SK-N-SH (cell line): ENCODE results near the gene GALT.

Source experiments
- RXRA ChIP-seq: IDR thresholded peaks from 2 replicates; pipeline ENCODE4 v1.4.0; 2012; ENCODE audit warnings: low read depth, mild to moderate bottlenecking, borderline replicate concordance
- TF ChIP-seq, protein P1 (sequence below): fragments of 200-600 bp; sonication (generic); IDR thresholded peaks from 2 replicates; pipeline ENCODE4 v1.6.1; 2017; ENCODE audit warnings: antibody characterized with exemption, mild to moderate bottlenecking, moderate library complexity

DNA sequence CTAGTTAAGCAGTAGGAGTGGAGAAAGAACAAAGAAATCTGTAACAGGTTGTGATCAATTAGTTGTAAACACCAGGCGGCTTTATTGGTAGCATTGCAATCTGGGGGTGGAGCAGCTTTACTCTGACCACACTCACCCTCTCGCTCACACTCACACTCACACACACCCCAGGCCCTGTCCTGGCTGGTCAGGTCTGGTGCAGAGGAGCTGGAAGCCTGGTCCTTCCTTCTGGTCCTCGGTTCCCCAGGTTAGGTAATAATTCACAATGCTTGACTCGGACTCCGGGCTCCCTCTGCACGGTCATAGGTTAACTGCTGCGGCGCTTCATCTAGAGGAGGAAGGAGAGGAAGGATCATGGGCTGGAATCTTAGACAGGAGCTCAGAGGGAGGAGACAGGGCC, 43.0 kb downstream of the GALT start:
- TF ChIP-seq RXRA, result no peak
- TF ChIP-seq, protein P1, sequence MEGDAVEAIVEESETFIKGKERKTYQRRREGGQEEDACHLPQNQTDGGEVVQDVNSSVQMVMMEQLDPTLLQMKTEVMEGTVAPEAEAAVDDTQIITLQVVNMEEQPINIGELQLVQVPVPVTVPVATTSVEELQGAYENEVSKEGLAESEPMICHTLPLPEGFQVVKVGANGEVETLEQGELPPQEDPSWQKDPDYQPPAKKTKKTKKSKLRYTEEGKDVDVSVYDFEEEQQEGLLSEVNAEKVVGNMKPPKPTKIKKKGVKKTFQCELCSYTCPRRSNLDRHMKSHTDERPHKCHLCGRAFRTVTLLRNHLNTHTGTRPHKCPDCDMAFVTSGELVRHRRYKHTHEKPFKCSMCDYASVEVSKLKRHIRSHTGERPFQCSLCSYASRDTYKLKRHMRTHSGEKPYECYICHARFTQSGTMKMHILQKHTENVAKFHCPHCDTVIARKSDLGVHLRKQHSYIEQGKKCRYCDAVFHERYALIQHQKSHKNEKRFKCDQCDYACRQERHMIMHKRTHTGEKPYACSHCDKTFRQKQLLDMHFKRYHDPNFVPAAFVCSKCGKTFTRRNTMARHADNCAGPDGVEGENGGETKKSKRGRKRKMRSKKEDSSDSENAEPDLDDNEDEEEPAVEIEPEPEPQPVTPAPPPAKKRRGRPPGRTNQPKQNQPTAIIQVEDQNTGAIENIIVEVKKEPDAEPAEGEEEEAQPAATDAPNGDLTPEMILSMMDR, result no peak
